HG03354 (cell line): ENCODE results near the gene XAF1.
"Not testable (repeated sequence)": the region's sequence is repeated elsewhere in the genome, so short reads cannot be mapped to it uniquely, and the experiment has no call there.

Experiments used
- ATAC-seq: cut with Tn5 transposase; IDR thresholded peaks from one replicate; pipeline ENCODE4 v1.9.1; 2021; ENCODE audit warnings: mild to moderate bottlenecking; ENCODE audit not compliant: unreplicated experiment, poor library complexity, severe bottlenecking

The XAF1 gene, protein sequence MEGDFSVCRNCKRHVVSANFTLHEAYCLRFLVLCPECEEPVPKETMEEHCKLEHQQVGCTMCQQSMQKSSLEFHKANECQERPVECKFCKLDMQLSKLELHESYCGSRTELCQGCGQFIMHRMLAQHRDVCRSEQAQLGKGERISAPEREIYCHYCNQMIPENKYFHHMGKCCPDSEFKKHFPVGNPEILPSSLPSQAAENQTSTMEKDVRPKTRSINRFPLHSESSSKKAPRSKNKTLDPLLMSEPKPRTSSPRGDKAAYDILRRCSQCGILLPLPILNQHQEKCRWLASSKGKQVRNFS

DNA sequence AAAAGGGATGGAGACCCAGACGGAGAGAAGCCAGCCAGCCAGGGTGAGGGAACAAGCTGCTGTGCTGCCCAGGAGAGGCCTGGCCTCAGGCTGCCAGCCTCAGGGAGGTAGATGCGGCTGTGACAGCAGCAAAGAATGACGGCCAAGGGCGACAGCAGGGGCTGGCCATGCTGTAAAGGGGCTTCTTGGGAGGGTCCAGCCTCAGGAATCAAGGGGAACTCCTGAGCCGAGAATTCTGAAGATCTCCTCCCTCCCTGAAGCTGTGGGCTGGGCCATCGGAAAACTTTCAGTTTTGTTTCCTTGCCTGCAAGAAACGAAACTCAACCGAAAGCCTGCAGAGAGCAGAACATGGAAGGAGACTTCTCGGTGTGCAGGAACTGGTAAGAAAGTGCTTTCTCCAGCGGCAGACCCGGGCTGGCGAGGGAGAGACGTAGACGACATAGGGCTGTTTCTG is at the start of gene XAF1:
XAF1 (plus strand) TSS at position 316 of the 454 bp plus-strand sequence; CDS start at position 349, 33 bp downstream.
- ATAC-seq, result peak; percentile 55

DNA sequence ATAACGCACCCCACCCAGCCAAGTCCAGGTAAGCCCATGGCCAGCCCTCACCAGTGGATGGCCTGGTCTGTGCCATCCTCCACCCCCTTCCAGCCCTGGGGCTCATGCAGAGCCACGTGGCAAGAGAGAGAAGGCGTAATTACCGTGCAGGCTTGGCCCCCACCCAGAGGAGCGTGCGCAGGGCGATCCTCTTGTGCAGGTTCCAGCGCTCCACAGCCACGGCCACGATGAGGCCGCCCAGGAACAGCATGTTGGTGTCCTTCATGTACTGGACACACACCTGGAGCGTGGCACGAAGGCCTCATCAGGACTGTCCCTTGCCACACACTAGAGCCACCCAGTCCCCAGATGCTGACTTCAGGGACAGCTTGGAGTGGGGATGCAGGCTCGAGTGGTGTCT is 49.3 kb upstream of the XAF1 start:
- no peak for ATAC-seq

GRCh38 chr17:6706996-6707395 is 48.9 kb upstream of the XAF1 start:
- ATAC-seq, result no peak

GRCh38 chr17:6708357-6708961 is 47.4 kb upstream of the XAF1 start:
- ATAC-seq, result no peak

DNA sequence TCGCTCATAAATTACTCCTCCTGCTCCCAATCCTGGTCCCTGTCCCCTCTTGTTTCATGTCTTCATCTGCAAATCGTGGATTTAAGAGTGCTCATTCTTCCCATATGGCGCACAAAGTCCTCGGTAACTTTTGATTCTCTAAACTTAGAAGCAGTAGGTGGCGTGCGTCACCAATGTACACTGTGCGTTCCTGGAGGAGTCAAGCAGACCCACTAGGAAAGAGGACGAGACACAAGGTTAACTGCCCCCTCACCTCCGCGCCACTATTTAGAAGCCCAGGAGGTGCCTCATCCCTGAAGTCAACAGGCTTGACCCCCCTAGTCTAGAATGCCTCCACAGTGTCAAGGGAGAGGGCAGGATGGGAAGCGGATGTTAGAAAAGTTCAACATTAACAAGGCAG is 45.5 kb upstream of the XAF1 start:
- ATAC-seq, result no peak

- ATAC-seq, result no peak
Observed at GRCh38 chr17:6711081-6711674, 44.7 kb upstream of the XAF1 start.

DNA sequence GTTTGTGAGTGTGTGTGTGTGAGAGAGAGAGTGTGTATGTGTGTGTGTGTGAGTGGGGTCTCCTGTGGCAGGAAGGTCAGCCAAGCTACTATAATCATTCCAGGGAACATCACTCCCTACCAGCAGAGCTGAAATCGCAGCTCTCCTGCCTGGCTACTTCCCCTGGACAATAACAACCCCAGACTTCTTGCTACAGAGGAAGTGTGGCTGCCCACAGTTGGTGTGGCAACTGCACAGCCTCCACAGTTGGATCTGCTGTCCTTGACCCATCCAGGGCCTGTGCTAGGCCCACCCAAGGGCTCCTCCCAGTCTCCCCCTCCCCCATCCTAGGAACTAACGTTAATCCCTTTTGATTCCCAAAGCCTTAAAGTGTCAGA is 44.2 kb upstream of the XAF1 start:
- ATAC-seq, result no peak

- ATAC-seq, result no peak
Observed at GRCh38 chr17:6712058-6712853, 43.6 kb upstream of the XAF1 start.

DNA sequence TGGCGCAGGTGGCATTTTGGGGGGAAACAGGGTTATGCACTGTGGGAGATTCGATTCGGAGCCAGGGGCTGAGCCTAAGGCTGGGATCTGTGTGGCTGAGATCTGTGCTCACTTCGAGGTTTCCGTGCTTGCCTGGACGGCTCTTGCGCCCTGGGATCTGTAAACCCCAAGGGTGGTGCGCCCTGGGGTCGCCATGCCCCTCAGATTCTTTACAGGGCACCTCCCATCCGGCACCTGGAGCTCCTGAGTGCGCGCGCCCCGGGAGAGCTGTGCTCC is 43.1 kb upstream of the XAF1 start:
- no peak for ATAC-seq

GRCh38 chr17:6713130-6713917 is 42.5 kb upstream of the XAF1 start, which contains the start of gene SLC13A5:
TSS of gene SLC13A5 (minus strand) at chr17:6713369. CDS start at chr17:6713333, 36 bp downstream.
- ATAC-seq, result no peak

DNA sequence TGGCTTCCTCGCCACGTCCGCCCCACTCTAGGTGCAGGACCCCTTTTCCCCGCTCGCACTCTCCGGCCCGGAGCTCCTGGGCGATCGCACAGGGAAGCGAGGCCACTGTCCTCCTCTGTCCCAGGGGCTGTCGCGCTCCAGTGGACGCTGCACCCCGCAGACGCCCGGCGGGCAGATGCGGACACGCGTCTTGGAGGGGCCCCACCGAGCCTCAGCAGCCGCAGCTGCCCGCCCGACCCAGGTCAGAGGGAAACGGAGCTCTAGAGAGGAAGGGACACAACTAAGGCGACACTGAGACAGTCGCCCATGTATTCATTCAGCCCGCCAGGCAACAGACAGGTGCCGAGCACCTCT is 42.0 kb upstream of the XAF1 start:
- no peak for ATAC-seq

DNA sequence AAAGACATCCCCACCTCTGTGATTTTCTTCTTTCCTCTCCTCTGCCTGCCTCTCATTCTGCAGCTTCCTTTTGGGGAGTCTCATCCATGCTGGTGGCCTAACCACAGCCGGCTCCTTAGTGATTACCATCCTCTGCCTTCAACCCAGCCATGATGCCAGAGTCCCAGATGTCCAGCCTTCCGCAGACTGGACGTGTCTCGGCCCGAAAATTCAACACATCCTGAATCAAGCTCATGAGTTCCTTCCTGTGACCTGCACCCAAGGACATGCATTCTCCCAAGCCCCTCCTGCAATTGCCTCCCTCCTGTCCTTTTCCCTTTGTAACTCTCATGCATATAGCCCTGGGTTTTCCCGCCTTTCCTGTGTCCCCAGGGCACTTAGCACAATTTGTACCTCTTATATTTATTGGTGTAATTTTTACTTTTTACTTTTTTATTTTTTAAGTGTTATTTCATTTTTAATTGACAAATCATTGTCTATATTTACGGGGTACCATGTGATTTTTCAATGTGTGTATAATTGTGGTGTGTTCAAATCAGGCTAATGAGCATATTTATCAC is 41.5 kb upstream of the XAF1 start:
- ATAC-seq, result no peak

DNA sequence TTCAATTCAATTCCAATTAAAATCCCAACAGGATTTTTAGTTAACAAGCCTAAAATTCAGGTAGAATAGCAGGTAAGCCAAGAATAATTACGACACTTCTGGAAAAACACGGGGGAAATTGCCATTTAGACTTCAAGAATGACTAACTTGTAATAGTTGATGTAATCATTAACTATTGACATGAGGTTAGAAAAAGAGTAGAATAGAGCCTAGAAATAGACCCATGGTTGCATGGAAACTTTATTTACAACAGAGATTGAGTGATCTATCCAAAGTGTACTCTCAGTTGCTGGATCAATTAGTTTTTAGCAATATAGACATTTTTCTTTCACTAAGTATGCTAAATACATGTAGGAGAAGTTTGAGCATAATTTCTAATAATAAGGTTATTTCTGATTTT is 39.1 kb upstream of the XAF1 start:
- no peak for ATAC-seq

DNA sequence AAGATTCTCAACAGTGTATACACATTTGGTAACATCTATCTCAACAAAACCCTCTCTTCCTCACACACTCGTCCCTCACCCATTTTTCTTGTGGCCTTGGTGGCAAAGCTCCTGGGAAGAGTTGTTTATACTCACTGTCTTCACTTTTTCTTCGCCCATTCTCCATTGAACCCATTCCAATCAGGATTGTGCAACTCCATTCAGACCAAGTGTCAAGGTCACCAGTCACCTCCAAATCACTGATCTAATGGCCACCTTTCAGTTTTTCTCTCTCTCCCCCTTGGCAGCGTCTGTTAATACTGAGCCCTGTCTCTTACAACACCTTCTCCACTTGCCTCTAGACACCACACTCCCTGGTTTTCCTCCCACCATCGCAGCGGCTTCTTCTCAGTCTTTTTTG is 34.1 kb upstream of the XAF1 start:
- ATAC-seq, result no peak

GRCh38 chr17:6724009-6724408 is 31.8 kb upstream of the XAF1 start:
- no peak for ATAC-seq

- no peak for ATAC-seq
Observed at GRCh38 chr17:6729531-6729930, 26.3 kb upstream of the XAF1 start.

- not testable (repeated sequence) for ATAC-seq
Observed at GRCh38 chr17:6746665-6747064, 9.2 kb upstream of the XAF1 start.

DNA sequence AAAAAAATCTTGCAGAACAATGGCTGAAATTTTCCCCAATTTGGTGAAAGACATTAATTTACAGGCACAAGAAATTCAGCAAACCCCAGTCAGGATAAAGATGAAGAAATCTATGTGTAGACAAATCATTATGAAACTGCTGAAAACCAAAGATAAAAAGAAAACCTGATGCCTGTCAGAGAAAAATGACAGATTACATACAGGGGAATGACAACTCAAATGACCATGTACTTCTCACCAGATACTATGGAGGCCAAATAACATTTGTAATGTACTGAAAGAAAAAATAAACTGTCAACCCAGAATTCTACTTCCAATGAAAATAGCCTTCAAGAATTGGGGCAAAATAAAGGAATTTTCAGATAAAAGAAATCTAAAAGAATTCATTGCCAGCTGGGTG is 7.2 kb upstream of the XAF1 start:
- no peak for ATAC-seq

DNA sequence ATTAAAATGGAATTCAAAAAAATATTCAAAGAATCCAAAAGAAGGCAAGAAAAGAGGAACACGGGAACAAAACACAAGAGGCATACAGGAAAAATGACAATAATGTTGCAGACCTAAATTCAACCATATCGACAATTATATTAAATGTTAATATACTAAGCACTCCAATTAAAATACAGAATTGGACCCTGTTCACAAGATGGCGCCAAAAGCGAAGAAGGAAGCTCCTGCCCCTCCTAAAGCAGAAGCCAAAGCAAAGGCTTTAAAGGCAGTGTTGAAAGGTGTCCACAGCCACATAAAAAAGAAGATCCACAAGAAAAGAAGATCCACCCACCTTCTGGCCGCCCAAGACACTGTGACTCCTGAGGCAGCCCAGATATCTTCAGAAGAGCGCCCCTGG is 6.3 kb upstream of the XAF1 start:
- ATAC-seq, result no peak
